NCI-H524 (cell line): ENCODE measurements around the gene SCAP.

ENCODE experiments used
- DNase-seq, 2 experiments: peaks; one replicate each; lab custom pipeline; 2025; lab: John Stamatoyannopoulos, UW

The SCAP gene

GRCh38 chr3:47414161-47414564 lies 61.6 kb downstream of the SCAP start:
- DNase-seq = no peak

- DNase-seq = no peak
Observed at GRCh38 chr3:47413751-47414150, 62.0 kb downstream of the SCAP start.

GRCh38 chr3:47412842-47413520 lies 62.8 kb downstream of the SCAP start:
- no peak for DNase-seq

GRCh38 chr3:47412453-47412756 lies 63.3 kb downstream of the SCAP start:
- no peak for DNase-seq

- DNase-seq = no peak
Observed at GRCh38 chr3:47411696-47412452, 63.9 kb downstream of the SCAP start.

- DNase-seq = no peak
Observed at GRCh38 chr3:47410801-47411646, 64.7 kb downstream of the SCAP start.

- no peak for DNase-seq
Observed at GRCh38 chr3:47410417-47410720, 65.4 kb downstream of the SCAP start.

GRCh38 chr3:47409688-47410416 lies 65.9 kb downstream of the SCAP start:
- DNase-seq = no peak

GRCh38 chr3:47409284-47409683 lies 66.5 kb downstream of the SCAP start:
- no peak for DNase-seq

GRCh38 chr3:47408839-47409229 lies 66.9 kb downstream of the SCAP start:
- DNase-seq = no peak

GRCh38 chr3:47407896-47408838 lies 67.6 kb downstream of the SCAP start:
- DNase-seq = no peak

- DNase-seq = no peak
Observed at GRCh38 chr3:47407237-47407636, 68.5 kb downstream of the SCAP start.

GRCh38 chr3:47406762-47407149 lies 69.0 kb downstream of the SCAP start:
- DNase-seq = peak; percentile 86 to 92

GRCh38 chr3:47405820-47406761 lies 69.7 kb downstream of the SCAP start:
- no peak for DNase-seq

- DNase-seq = no peak
Observed at GRCh38 chr3:47404955-47405790, 70.6 kb downstream of the SCAP start.

- DNase-seq = no peak
Observed at GRCh38 chr3:47404431-47404876, 71.3 kb downstream of the SCAP start.

GRCh38 chr3:47399531-47400270 lies 76.0 kb downstream of the SCAP start:
- no peak for DNase-seq

GRCh38 chr3:47399016-47399415 lies 76.7 kb downstream of the SCAP start:
- no peak for DNase-seq
